Measurements from ENCODE around the gene RNF208.

- TF ChIP-seq BMI1 (IDR thresholded peaks at IDR 0.05; ENCODE audit: borderline replicate concordance) (no peak), TAF1 (IDR thresholded peaks at IDR 0.05; ENCODE audit: borderline replicate concordance, low read depth, low read length) (no peak), ZNF274 (IDR thresholded peaks at IDR 0.05; ENCODE audit: insufficient read depth, insufficient read length) (no peak), HDAC6 (IDR thresholded peaks at IDR 0.05; ENCODE audit: unreplicated experiment) (no peak), DPF2 (IDR thresholded peaks at IDR 0.05) (no peak), POLR2A (IDR thresholded peaks at IDR 0.05; ENCODE audit: low read depth, low read length) (no peak; the same call in 1 of the 2 replicates), BRCA1 (IDR thresholded peaks at IDR 0.05; ENCODE audit: low read depth, low read length) (no peak), CTCF (IDR thresholded peaks at IDR 0.05 in 2 of 3, conservative IDR thresholded peaks at IDR 0.05 in 1 of 3; ENCODE audit: control insufficient read depth in 2 of 3, extremely low read depth in 1 of 3, insufficient read depth in 1 of 3, low read depth in 3 of 3, low read length in 3 of 3) (no peak), JUNB (IDR thresholded peaks at IDR 0.05) (no peak), YY1 (IDR thresholded peaks at IDR 0.05; ENCODE audit: low read depth, low read length) (no peak), NKRF (conservative IDR thresholded peaks at IDR 0.05) (no peak), IKZF1 (conservative IDR thresholded peaks at IDR 0.05) (no peak)
Measured at GRCh38 chr9:137218212-137218753, 3.8 kb downstream of the RNF208 start.
